Keratinocyte (primary cell): ENCODE results near the gene PCNX4. TPM values are rescaled to one million over a fixed set of nuclear protein-coding genes. Genes with fewer than 3 reads are reported as not detected.

Experiments used
- DNase-seq: peaks from one replicate; pipeline ENCODE4 v3.0.0-alpha.2; 2011; ENCODE audit warnings: low read depth, missing footprints, low spot score
- FAIRE-seq: peaks from 2 replicates; lab custom pipeline; 2011; peaks lifted over from hg19 to GRCh38; lab: Jason Lieb, UNC
- H2AFZ ChIP-seq: 2 replicates; pipeline ENCODE4 v1.6.0; 2012; ENCODE audit warnings: low read length, control low read depth, inconsistent platforms; ENCODE audit not compliant: control insufficient read depth
- H3K27ac ChIP-seq: 2 replicates; pipeline ENCODE4 v1.5.1; 2011; ENCODE audit warnings: low read length; ENCODE audit not compliant: control insufficient read depth, insufficient read depth
- H3K27me3 ChIP-seq: 3 replicates; pipeline ENCODE4 v1.6.0; 2011; ENCODE audit warnings: low read length; ENCODE audit not compliant: control insufficient read depth, insufficient read depth; ENCODE audit errors: extremely low read depth
- H3K36me3 ChIP-seq, 2 experiments: 2 replicates in 1 of 2; 3 replicates in 1 of 2; pipeline ENCODE4 v1.5.1; 2011; ENCODE audit warnings: low read length in 2 of 2, mild to moderate bottlenecking in 1 of 2; ENCODE audit not compliant: control insufficient read depth in 2 of 2, insufficient read depth in 2 of 2; ENCODE audit errors: extremely low read depth in 1 of 2
- H3K4me1 ChIP-seq: 3 replicates; pipeline ENCODE4 v1.5.1; 2011; ENCODE audit warnings: low read length; ENCODE audit not compliant: control insufficient read depth, insufficient read depth; ENCODE audit errors: extremely low read depth
- H3K4me2 ChIP-seq: 3 replicates; pipeline ENCODE4 v1.6.0; 2011; ENCODE audit warnings: low read depth, low read length; ENCODE audit not compliant: control insufficient read depth, insufficient read depth; ENCODE audit errors: extremely low read depth
- H3K4me3 ChIP-seq, 3 experiments: fragments of 200-600 bp in 1 of 3; sonication (generic) in 1 of 3; 2 replicates in 2 of 3; 3 replicates in 1 of 3; pipeline ENCODE4 v1.5.1; 2011 to 2016; ENCODE audit warnings: low read length in 3 of 3, mild to moderate bottlenecking in 3 of 3, control low read depth in 2 of 3, inconsistent platforms in 1 of 3, low read depth in 1 of 3, mixed read lengths in 1 of 3, mixed run types in 1 of 3, moderate library complexity in 1 of 3; ENCODE audit not compliant: control insufficient read depth in 2 of 3, insufficient read depth in 2 of 3; ENCODE audit errors: extremely low read depth in 1 of 3
- H3K79me2 ChIP-seq: 2 replicates; pipeline ENCODE4 v1.6.0; 2012; ENCODE audit warnings: low read length; ENCODE audit not compliant: control insufficient read depth, insufficient read depth
- H3K9ac ChIP-seq: 3 replicates; pipeline ENCODE4 v1.6.0; 2011; ENCODE audit warnings: low read length; ENCODE audit not compliant: control insufficient read depth, insufficient read depth; ENCODE audit errors: extremely low read depth
- H3K9me1 ChIP-seq: 3 replicates; pipeline ENCODE4 v1.6.0; 2011; ENCODE audit warnings: low read length; ENCODE audit not compliant: control insufficient read depth, insufficient read depth; ENCODE audit errors: extremely low read depth
- H3K9me3 ChIP-seq: 2 replicates; pipeline ENCODE4 v1.5.1; 2012; ENCODE audit warnings: low read depth, low read length; ENCODE audit not compliant: control insufficient read depth
- H4K20me1 ChIP-seq: 3 replicates; pipeline ENCODE4 v1.6.0; 2011; ENCODE audit warnings: low read length; ENCODE audit not compliant: control insufficient read depth, insufficient read depth; ENCODE audit errors: extremely low read depth
- EZH2 ChIP-seq: IDR thresholded peaks from one replicate; pipeline ENCODE4 v1.6.1; 2012; ENCODE audit warnings: inconsistent platforms, mild to moderate bottlenecking, low read length, moderate library complexity
- dilution Hi-C: fragments of 300-500 bp; cut with MboI; formaldehyde crosslinking; loops from one replicate; pipeline ENCODE4 v1.7.0; 2020; ENCODE audit warnings: low sequenced_read_pairs; ENCODE audit not compliant: extremely low pct_ligation_motif_present
- polyA plus RNA-seq, 5 experiments: library from polyadenylated mRNA; depleted of rRNA in 3 of 5; stranded (reverse) in 3 of 5; stranded (forward) in 1 of 5; unstranded in 1 of 5; fragments of >200 nt; gene quantifications; 1 replicate in 1 of 5; 2 replicates in 3 of 5; 3 replicates in 1 of 5; pipeline versions ENCODE4 v1.2.1 to v1.2.3, GENCODE V29; 2011 to 2012; ENCODE audit warnings: missing spikeins in 2 of 5, low read depth in 1 of 5, low replicate concordance in 1 of 5
- TF ChIP-seq, protein P1 (sequence below), 3 experiments: IDR thresholded peaks in 1 of 3; conservative IDR thresholded peaks in 1 of 3; optimal IDR thresholded peaks in 1 of 3; 2 replicates in 2 of 3; 3 replicates in 1 of 3; pipeline versions ENCODE3 to v1.5.1; 2011; ENCODE audit warnings: low read length in 3 of 3, mild to moderate bottlenecking in 3 of 3, moderate library complexity in 2 of 3, control low read depth in 1 of 3, inconsistent platforms in 1 of 3; ENCODE audit not compliant: insufficient read depth in 2 of 3; ENCODE audit errors: extremely low read depth in 1 of 3

The PCNX4 gene
- polyA plus RNA-seq, 1 donor (not counting 4 experiments of a cell fraction or from before 2014, with no cell fraction given): 49.8 TPM

DNA sequence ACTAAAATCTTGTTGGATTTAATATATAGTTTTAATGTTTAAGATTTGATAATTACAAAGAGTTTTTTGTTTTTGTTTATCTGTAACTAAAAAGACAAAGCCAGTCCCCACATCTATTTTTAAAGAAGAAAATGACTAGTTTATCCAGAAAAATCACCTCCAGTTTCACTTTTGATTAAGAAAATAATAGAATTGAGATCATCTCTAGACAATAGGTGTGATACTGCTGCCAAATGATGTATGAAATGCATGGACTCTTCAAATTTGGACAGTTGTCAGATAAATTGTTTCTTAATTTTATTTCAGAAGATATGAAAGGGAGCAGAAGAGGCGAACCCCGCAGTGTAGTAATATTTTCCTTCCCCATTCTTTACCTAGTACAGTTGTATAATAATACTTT lies 20.0 kb downstream of the PCNX4 start:
- H4K20me1 ChIP-seq: no peaks in the 10 kb centered on the region
- DNase-seq (no peak), FAIRE-seq (no peak)
- peaks cover 3% of the 10 kb centered on the region for H3K9me1 ChIP-seq
- no peak overlapping the region for H2AFZ ChIP-seq
- no peaks in the 10 kb centered on the region for H3K9me3 ChIP-seq
- no peak overlapping the region for H3K4me3 ChIP-seq
- H3K9ac ChIP-seq: no peak overlapping the region
- TF ChIP-seq EZH2: no peak
- TF ChIP-seq, protein P1, sequence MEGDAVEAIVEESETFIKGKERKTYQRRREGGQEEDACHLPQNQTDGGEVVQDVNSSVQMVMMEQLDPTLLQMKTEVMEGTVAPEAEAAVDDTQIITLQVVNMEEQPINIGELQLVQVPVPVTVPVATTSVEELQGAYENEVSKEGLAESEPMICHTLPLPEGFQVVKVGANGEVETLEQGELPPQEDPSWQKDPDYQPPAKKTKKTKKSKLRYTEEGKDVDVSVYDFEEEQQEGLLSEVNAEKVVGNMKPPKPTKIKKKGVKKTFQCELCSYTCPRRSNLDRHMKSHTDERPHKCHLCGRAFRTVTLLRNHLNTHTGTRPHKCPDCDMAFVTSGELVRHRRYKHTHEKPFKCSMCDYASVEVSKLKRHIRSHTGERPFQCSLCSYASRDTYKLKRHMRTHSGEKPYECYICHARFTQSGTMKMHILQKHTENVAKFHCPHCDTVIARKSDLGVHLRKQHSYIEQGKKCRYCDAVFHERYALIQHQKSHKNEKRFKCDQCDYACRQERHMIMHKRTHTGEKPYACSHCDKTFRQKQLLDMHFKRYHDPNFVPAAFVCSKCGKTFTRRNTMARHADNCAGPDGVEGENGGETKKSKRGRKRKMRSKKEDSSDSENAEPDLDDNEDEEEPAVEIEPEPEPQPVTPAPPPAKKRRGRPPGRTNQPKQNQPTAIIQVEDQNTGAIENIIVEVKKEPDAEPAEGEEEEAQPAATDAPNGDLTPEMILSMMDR (optimal IDR thresholded peaks at IDR 0.05 in 1 of 3, IDR thresholded peaks at IDR 0.05 in 1 of 3, conservative IDR thresholded peaks at IDR 0.05 in 1 of 3; ENCODE audit: extremely low read depth in 1 of 3, insufficient read depth in 2 of 3, low read length in 3 of 3): no peak
- H3K4me2 ChIP-seq: no peak overlapping the region
- H3K36me3 ChIP-seq: peaks cover 7 to 9% of the 10 kb centered on the region in 2 experiments
- no peak overlapping the region for H3K27ac ChIP-seq
- H3K27me3 ChIP-seq: no peaks in the 10 kb centered on the region
- peaks cover 9% of the 10 kb centered on the region for H3K4me1 ChIP-seq
- dilution Hi-C loops: no loop called here
- peaks cover 56% of the 10 kb centered on the region for H3K79me2 ChIP-seq

DNA sequence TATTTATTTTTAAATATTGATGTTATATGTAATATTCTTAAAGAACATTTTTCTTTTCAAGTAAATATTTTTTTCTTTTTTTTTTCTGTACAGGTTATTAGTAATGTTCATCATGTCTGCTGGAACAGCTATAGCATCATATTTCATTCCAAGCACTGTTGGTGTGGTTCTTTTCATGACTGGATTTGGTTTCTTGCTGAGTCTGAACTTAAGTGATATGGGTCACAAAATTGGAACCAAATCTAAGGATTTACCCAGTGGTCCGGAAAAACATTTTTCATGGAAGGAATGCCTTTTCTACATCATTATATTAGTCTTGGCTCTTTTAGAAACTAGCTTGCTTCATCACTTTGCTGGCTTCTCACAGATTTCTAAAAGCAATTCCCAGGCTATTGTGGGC lies 23.2 kb downstream of the PCNX4 start:
- no peak for FAIRE-seq
- peaks cover 38% of the 10 kb centered on the region for H3K79me2 ChIP-seq

More for the DNA sequence above, 23.2 kb downstream of the PCNX4 start:
- Histone ChIP-seq H3K9me1 (peaks cover 3% of the 10 kb centered on the region), H3K36me3 (peaks cover 8 to 21% of the 10 kb centered on the region in 2 experiments), H3K9ac (no peak overlapping the region), H3K4me1 (peaks cover 9% of the 10 kb centered on the region), H2AFZ (no peak overlapping the region), H3K9me3 (no peaks in the 10 kb centered on the region), H4K20me1 (no peaks in the 10 kb centered on the region), H3K4me3 (no peak overlapping the region), H3K27me3 (no peaks in the 10 kb centered on the region), H3K4me2 (no peak overlapping the region), H3K27ac (no peak overlapping the region)
- TF ChIP-seq, protein P1 (optimal IDR thresholded peaks at IDR 0.05 in 1 of 3, IDR thresholded peaks at IDR 0.05 in 1 of 3, conservative IDR thresholded peaks at IDR 0.05 in 1 of 3; ENCODE audit: extremely low read depth in 1 of 3, insufficient read depth in 2 of 3, low read length in 3 of 3): no peak
- TF ChIP-seq EZH2: no peak
- dilution Hi-C loops: no loop called here
- DNase-seq: no peak
